Panc1 (cell line): ENCODE results near the gene HOMER1.

Source experiments
- POLR2AphosphoS5 ChIP-seq: IDR thresholded peaks from 2 replicates; pipeline ENCODE4 v1.6.1; 2012; ENCODE audit warnings: mild to moderate bottlenecking, low read depth, low read length, moderate library complexity
- SIN3A ChIP-seq: IDR thresholded peaks from 2 replicates; pipeline ENCODE4 v1.6.1; 2012; ENCODE audit warnings: low read depth, mild to moderate bottlenecking, low read length, moderate library complexity, borderline replicate concordance; ENCODE audit not compliant: insufficient read depth
- TCF7L2 ChIP-seq: IDR thresholded peaks from 2 replicates; pipeline ENCODE4 v1.6.1; 2011; ENCODE audit warnings: mild to moderate bottlenecking, low read depth, low read length, inconsistent platforms
- TF ChIP-seq, protein P1 (sequence below): fragments of 450-650 bp; IDR thresholded peaks from 2 replicates; pipeline ENCODE4 v1.5.1; 2017; ENCODE audit warnings: mild to moderate bottlenecking
- TF ChIP-seq, protein P2 (sequence below), 2 experiments: IDR thresholded peaks; 2 replicates each; pipeline ENCODE4 v1.6.1; 2011 to 2012; ENCODE audit warnings: low read depth in 2 of 2, control low read depth in 1 of 2, low read length in 1 of 2, mild to moderate bottlenecking in 1 of 2, moderate library complexity in 1 of 2; ENCODE audit not compliant: insufficient read depth in 1 of 2

DNA sequence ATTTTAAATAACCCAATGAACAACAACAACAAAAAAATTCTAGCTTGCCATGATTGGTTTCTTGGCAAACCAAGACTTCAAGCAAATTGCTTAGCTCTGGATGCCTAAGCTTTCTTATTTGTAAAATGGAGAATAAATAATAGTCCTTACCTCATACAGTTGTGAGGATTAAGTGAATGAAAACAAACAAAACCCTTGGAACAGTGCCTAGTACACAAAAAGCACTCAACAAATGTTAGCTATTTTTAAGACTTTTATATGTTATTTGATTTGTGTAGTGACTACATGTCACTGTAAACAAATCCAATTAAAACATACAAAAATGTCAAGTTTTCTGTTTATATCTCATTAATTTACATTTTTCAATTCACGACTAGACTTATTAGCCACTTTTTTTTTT, 13.5 kb upstream of the HOMER1 start:
- TF ChIP-seq, protein P1, sequence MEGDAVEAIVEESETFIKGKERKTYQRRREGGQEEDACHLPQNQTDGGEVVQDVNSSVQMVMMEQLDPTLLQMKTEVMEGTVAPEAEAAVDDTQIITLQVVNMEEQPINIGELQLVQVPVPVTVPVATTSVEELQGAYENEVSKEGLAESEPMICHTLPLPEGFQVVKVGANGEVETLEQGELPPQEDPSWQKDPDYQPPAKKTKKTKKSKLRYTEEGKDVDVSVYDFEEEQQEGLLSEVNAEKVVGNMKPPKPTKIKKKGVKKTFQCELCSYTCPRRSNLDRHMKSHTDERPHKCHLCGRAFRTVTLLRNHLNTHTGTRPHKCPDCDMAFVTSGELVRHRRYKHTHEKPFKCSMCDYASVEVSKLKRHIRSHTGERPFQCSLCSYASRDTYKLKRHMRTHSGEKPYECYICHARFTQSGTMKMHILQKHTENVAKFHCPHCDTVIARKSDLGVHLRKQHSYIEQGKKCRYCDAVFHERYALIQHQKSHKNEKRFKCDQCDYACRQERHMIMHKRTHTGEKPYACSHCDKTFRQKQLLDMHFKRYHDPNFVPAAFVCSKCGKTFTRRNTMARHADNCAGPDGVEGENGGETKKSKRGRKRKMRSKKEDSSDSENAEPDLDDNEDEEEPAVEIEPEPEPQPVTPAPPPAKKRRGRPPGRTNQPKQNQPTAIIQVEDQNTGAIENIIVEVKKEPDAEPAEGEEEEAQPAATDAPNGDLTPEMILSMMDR: no peak
- TF ChIP-seq, protein P2, sequence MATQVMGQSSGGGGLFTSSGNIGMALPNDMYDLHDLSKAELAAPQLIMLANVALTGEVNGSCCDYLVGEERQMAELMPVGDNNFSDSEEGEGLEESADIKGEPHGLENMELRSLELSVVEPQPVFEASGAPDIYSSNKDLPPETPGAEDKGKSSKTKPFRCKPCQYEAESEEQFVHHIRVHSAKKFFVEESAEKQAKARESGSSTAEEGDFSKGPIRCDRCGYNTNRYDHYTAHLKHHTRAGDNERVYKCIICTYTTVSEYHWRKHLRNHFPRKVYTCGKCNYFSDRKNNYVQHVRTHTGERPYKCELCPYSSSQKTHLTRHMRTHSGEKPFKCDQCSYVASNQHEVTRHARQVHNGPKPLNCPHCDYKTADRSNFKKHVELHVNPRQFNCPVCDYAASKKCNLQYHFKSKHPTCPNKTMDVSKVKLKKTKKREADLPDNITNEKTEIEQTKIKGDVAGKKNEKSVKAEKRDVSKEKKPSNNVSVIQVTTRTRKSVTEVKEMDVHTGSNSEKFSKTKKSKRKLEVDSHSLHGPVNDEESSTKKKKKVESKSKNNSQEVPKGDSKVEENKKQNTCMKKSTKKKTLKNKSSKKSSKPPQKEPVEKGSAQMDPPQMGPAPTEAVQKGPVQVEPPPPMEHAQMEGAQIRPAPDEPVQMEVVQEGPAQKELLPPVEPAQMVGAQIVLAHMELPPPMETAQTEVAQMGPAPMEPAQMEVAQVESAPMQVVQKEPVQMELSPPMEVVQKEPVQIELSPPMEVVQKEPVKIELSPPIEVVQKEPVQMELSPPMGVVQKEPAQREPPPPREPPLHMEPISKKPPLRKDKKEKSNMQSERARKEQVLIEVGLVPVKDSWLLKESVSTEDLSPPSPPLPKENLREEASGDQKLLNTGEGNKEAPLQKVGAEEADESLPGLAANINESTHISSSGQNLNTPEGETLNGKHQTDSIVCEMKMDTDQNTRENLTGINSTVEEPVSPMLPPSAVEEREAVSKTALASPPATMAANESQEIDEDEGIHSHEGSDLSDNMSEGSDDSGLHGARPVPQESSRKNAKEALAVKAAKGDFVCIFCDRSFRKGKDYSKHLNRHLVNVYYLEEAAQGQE (IDR thresholded peaks at IDR 0.05; ENCODE audit: insufficient read depth in 1 of 2, low read depth in 2 of 2, low read length in 1 of 2): no peak
- TF ChIP-seq POLR2AphosphoS5 (no peak), SIN3A (no peak), TCF7L2 (no peak)
